GM12878 (cell line): ENCODE results near the gene ALG12. TPM values are rescaled to one million over a fixed set of nuclear protein-coding genes. Genes with fewer than 3 reads are reported as not detected.

Source experiments
- ATAC-seq: fragments of 200-7000 bp; cut with Tn5 transposase; 3 replicates; pipeline ENCODE4 v1.9.1; 2020; ENCODE audit warnings: mild to moderate bottlenecking, moderate library complexity
- BruUV-seq: library from RNA; stranded (reverse); fragments of 400-500 nt; replicated peaks from 2 replicates; lab custom pipeline; 2021; lab: Mats Ljungman, UMichigan
- CTCF ChIA-PET: fragments of 300-600 bp; sonication (Branson Sonifier 250); formaldehyde crosslinking; extraction: SDS; loops from one replicate; lab custom pipeline; 2021; ENCODE audit warnings: inconsistent platforms; lab: Yijun Ruan, JAX
- POLR2A ChIA-PET: fragments of 350-600 bp; formaldehyde crosslinking; extraction: SDS; loops from one replicate; lab custom pipeline; 2021; ENCODE audit warnings: inconsistent platforms; lab: Charles Lee
- RAD21 ChIA-PET: fragments of 300-600 bp; sonication (Branson Sonifier 250); formaldehyde crosslinking; loops from one replicate; lab custom pipeline; 2023; ENCODE audit warnings: antibody characterized with exemption; ENCODE audit not compliant: unreplicated experiment; lab: Charles Lee
- SMC1A ChIA-PET: fragments of 300-600 bp; sonication (Branson Sonifier 250); formaldehyde crosslinking; loops from one replicate; lab custom pipeline; 2023; ENCODE audit not compliant: unreplicated experiment, uncharacterized antibody; lab: Charles Lee
- DNase-seq: peaks from one replicate; pipeline ENCODE4 v3.0.0-alpha.2; 2011; ENCODE audit warnings: low read depth, low spot score
- FAIRE-seq: peaks from 3 replicates; lab custom pipeline; 2011; peaks lifted over from hg19 to GRCh38; lab: Jason Lieb, UNC
- H2AFZ ChIP-seq: 2 replicates; pipeline ENCODE4 v1.6.0; 2011; ENCODE audit warnings: low read depth, low read length, control low read depth; ENCODE audit not compliant: control insufficient read depth
- H3K27ac ChIP-seq: 2 replicates; pipeline ENCODE4 v1.5.1; 2011; ENCODE audit warnings: control low read depth; ENCODE audit not compliant: control insufficient read depth, insufficient read depth
- H3K27me3 ChIP-seq, 2 experiments: replicated peaks in 1 of 2; 2 replicates each; pipeline versions ENCODE4 v1.6.0 to v1.6.1; 2011; ENCODE audit warnings: low read length in 1 of 2; ENCODE audit not compliant: control insufficient read depth in 2 of 2, insufficient read depth in 2 of 2
- H3K36me3 ChIP-seq, 2 experiments: 2 replicates each; pipeline ENCODE4 v1.5.1; 2011; ENCODE audit warnings: low read length in 1 of 2; ENCODE audit not compliant: control insufficient read depth in 2 of 2, insufficient read depth in 2 of 2
- H3K4me1 ChIP-seq: 2 replicates; pipeline ENCODE4 v1.6.1; 2011; ENCODE audit warnings: mild to moderate bottlenecking, low read length, moderate library complexity, mixed read lengths; ENCODE audit not compliant: control insufficient read depth, insufficient read depth
- H3K4me2 ChIP-seq: 2 replicates; pipeline ENCODE4 v1.6.0; 2011; ENCODE audit warnings: control low read depth; ENCODE audit not compliant: control insufficient read depth, insufficient read depth
- H3K4me3 ChIP-seq: fragments of 200-600 bp; sonication (generic); 2 replicates; pipeline ENCODE4 v1.5.1; 2016
- H3K79me2 ChIP-seq: 2 replicates; pipeline ENCODE4 v1.6.0; 2011; ENCODE audit warnings: low read length; ENCODE audit not compliant: control insufficient read depth, insufficient read depth
- H3K9ac ChIP-seq: 2 replicates; pipeline ENCODE4 v1.8.0; 2011; ENCODE audit warnings: low read length, control low read depth, mixed read lengths; ENCODE audit not compliant: control insufficient read depth, insufficient read depth
- H3K9me3 ChIP-seq: replicated peaks from 3 replicates; pipeline ENCODE4 v1.5.1; 2011; ENCODE audit warnings: mild to moderate bottlenecking, low read length; ENCODE audit not compliant: control insufficient read depth, insufficient read depth
- H4K20me1 ChIP-seq: 2 replicates; pipeline ENCODE4 v1.6.0; 2011; ENCODE audit not compliant: control insufficient read depth, insufficient read depth
- LARP7 ChIP-seq: fragments of 450-650 bp; IDR thresholded peaks from 2 replicates; pipeline ENCODE4 v1.6.1; 2017; ENCODE audit warnings: mild to moderate bottlenecking
- NBN ChIP-seq: fragments of 450-650 bp; IDR thresholded peaks from 2 replicates; pipeline ENCODE4 v1.6.1; 2016
- SMAD1 ChIP-seq: fragments of 450-650 bp; IDR thresholded peaks from 2 replicates; pipeline ENCODE4 v1.6.1; 2018; ENCODE audit warnings: mild to moderate bottlenecking, low read depth; ENCODE audit not compliant: partially characterized antibody
- SMAD5 ChIP-seq: IDR thresholded peaks from 2 replicates; pipeline ENCODE4 v1.6.1; 2016; ENCODE audit warnings: antibody characterized with exemption, low read depth
- WGBS: methylation state at CpG from one replicate; pipeline ENCODE4 v1.1.6; 2016; ENCODE audit warnings: low lambda C conversion rate; ENCODE audit not compliant: insufficient replicate concordance, insufficient coverage; ENCODE audit errors: missing lambda C conversion rate; 5-methylcytosine and 5-hydroxymethylcytosine counted together
- in situ Hi-C: fragments of 300-500 bp; cut with MboI; formaldehyde crosslinking; loops from 9 replicates; pipeline ENCODE4 v1.14.3; 2018; ENCODE audit warnings: mixed read lengths
- intact Hi-C: fragments of 100-400 bp; cut with micrococcal nuclease; formaldehyde crosslinking; loops from one replicate; pipeline ENCODE4 v1.14.2; 2022; ENCODE audit not compliant: unreplicated experiment
- polyA plus RNA-seq, 11 experiments: library from polyadenylated mRNA; depleted of rRNA in 4 of 11; unstranded in 6 of 11; stranded (reverse) in 5 of 11; fragments of >200 nt; fragmentation: Nextera tagmentation in 4 of 11; fragmentation: Illumina TruSeq in 1 of 11; extraction: Ambion mirVana in 4 of 11; extraction: Trizol in 1 of 11; gene quantifications; 1 replicate in 1 of 11; 2 replicates in 10 of 11; pipeline versions ENCODE4 v1.2.1 to v1.2.3, GENCODE V29; 2011 to 2016; ENCODE audit warnings: inconsistent platforms in 2 of 11, missing spikeins in 2 of 11, low read depth in 1 of 11
- total RNA-seq, 4 experiments: library from RNA; depleted of rRNA in 3 of 4; stranded (reverse); fragments of >200 nt in 3 of 4; fragmentation: Illumina TruSeq in 1 of 4; extraction: Trizol in 1 of 4; gene quantifications; 2 replicates each; pipeline versions ENCODE4 v1.2.1 to v1.2.3, GENCODE V29; 2013 to 2021

ALG12 gene
- total and polyA plus RNA-seq, 10 of the 15 experiments (the other 5 are each of a cell fraction or from before 2014, with no cell fraction given): 0.22 to 23.4 (median 6.6) TPM

GRCh38 chr22:49855251-49855911 is 62.9 kb downstream of the ALG12 start:
- ChIA-PET SMC1A (interaction anchor here (0.6 to 3.0 kb wide), 10 partner anchors 15 to 163 kb away, joined by 3 to 22 read pairs (median 4); no protein-coding TSS in a partner anchor), RAD21 (interaction anchor here (1.5 to 1.6 kb wide), 2 partner anchors 16 to 26 kb away, joined by 4 to 8 read pairs; no protein-coding TSS in a partner anchor), POLR2A (interaction anchor here (0.6 to 2.8 kb wide), 6 partner anchors 14 to 60 kb away, joined by 3 to 13 read pairs (median 4); no protein-coding TSS in a partner anchor), CTCF (interaction anchor here (0.8 to 1.6 kb wide), 5 partner anchors 13 to 175 kb away, joined by 3 to 5 read pairs (median 4); no protein-coding TSS in a partner anchor)
- ATAC-seq (no peak), FAIRE-seq (no peak), DNase-seq (no peak)
- H3K4me1 ChIP-seq: peaks cover 8% of the 10 kb centered on the region
- peaks cover 56% of the 10 kb centered on the region for H3K79me2 ChIP-seq
- in situ Hi-C loops (no loop called here), intact Hi-C loops (loop anchor here (2.0 kb wide), 1 partner anchor 25 kb away; no protein-coding TSS in a partner anchor)
- 63% methylated on average over 9 of the region's 9 CpGs for WGBS
- H3K9me3 ChIP-seq: no peaks in the 10 kb centered on the region
- peak overlapping the region; percentile 97 for H3K4me3 ChIP-seq
- H3K36me3 ChIP-seq: peaks cover 0 to 6% of the 10 kb centered on the region in 2 experiments; a peak in 2 of 4 replicates
- no TSS peak for BruUV-seq
- peak overlapping the region; percentile 64 for H3K4me2 ChIP-seq
- peaks cover 3% of the 10 kb centered on the region; the same call in 1 of the 2 replicates for H4K20me1 ChIP-seq
- 0 out of 2 replicates have a peak, but pooled peaks have one; percentile 19 for TF ChIP-seq NBN
- no peak for TF ChIP-seq LARP7
- 0 out of 2 replicates have a peak, but pooled peaks have one; percentile 26 for TF ChIP-seq SMAD5
- TF ChIP-seq SMAD1: no peak
- peak overlapping the region; percentile 86; the same call in 1 of the 2 replicates for H3K9ac ChIP-seq
- no peak overlapping the region for H3K27ac ChIP-seq
- no peak overlapping the region for H2AFZ ChIP-seq
- H3K27me3 ChIP-seq: no peaks in the 10 kb centered on the region; a peak in 1 of 4 replicates
